ENCODE data around the gene CALHM2. TPM values are rescaled to one million over a fixed set of nuclear protein-coding genes. Genes with fewer than 3 reads are reported as not detected.

Gene CALHM2
- total RNA-seq, 1 donor from 2014 or later, result 15.2 TPM

GRCh38 chr10:103455235-103455634 is 3.1 kb upstream of the CALHM2 start:
- no peak for DNase-seq (ENCODE audit: missing footprints)
- ATAC-seq, result no peak
- intact Hi-C loops (cut with DNase I), result no loop called here

GRCh38 chr10:103454026-103454425 is 1.9 kb upstream of the CALHM2 start:
- no peak for ATAC-seq
- no peak for DNase-seq (ENCODE audit: missing footprints)
- intact Hi-C loops (cut with DNase I), result no loop called here

- intact Hi-C loops (cut with DNase I), result no loop called here
- no peak for DNase-seq (ENCODE audit: missing footprints)
- no peak for ATAC-seq
Observed at GRCh38 chr10:103452506-103453230, 498 bp upstream of the CALHM2 start.

- peak; percentile 70 for ATAC-seq
- intact Hi-C loops (cut with DNase I), result no loop called here
Observed at GRCh38 chr10:103451091-103451813, 918 bp downstream of the CALHM2 start.

GRCh38 chr10:103450201-103450695 is 1.9 kb downstream of the CALHM2 start:
- ATAC-seq (no peak), DNase-seq (ENCODE audit: missing footprints) (no peak)
- intact Hi-C loops (cut with DNase I), result no loop called here

More at GRCh38 chr10:103451091-103451813, 918 bp downstream of the CALHM2 start:
- DNase-seq (ENCODE audit: missing footprints), result peak; percentile 89

GRCh38 chr10:103449208-103450144 is 2.7 kb downstream of the CALHM2 start:
- ATAC-seq (no peak), DNase-seq (ENCODE audit: missing footprints) (no peak)
- intact Hi-C loops (cut with DNase I), result no loop called here

GRCh38 chr10:103448746-103449145 is 3.4 kb downstream of the CALHM2 start:
- DNase-seq (ENCODE audit: missing footprints), result peak; percentile 77
- ATAC-seq, result peak; percentile 56
- intact Hi-C loops (cut with DNase I), result no loop called here

- intact Hi-C loops (cut with DNase I), result no loop called here
- DNase-seq (ENCODE audit: missing footprints), result no peak
- no peak for ATAC-seq
Observed at GRCh38 chr10:103447187-103447586, 5.0 kb downstream of the CALHM2 start.

- ATAC-seq (peak; percentile 81), DNase-seq (ENCODE audit: missing footprints) (peak; percentile 85)
- intact Hi-C loops (cut with DNase I), result no loop called here
Observed at GRCh38 chr10:103445767-103446567, 6.2 kb downstream of the CALHM2 start.

GRCh38 chr10:103445366-103445765 is 6.8 kb downstream of the CALHM2 start:
- ATAC-seq (no peak), DNase-seq (ENCODE audit: missing footprints) (no peak)
- intact Hi-C loops (cut with DNase I), result no loop called here

- intact Hi-C loops (cut with DNase I), result no loop called here
- DNase-seq (ENCODE audit: missing footprints), result no peak
- no peak for ATAC-seq
Observed at GRCh38 chr10:103444478-103444877, 7.7 kb downstream of the CALHM2 start.

- intact Hi-C loops (cut with DNase I), result no loop called here
- no peak for DNase-seq (ENCODE audit: missing footprints)
- ATAC-seq, result no peak
Observed at GRCh38 chr10:103443475-103444185, 8.5 kb downstream of the CALHM2 start.

GRCh38 chr10:103442031-103442461 is 10.1 kb downstream of the CALHM2 start:
- intact Hi-C loops (cut with DNase I), result no loop called here
- ATAC-seq, result peak; percentile 31
- peak; percentile 74 for DNase-seq (ENCODE audit: missing footprints)

GRCh38 chr10:103441611-103442010 is 10.6 kb downstream of the CALHM2 start:
- DNase-seq (ENCODE audit: missing footprints) (no peak), ATAC-seq (no peak)
- intact Hi-C loops (cut with DNase I), result no loop called here

- ATAC-seq (no peak), DNase-seq (ENCODE audit: missing footprints) (no peak)
- intact Hi-C loops (cut with DNase I), result no loop called here
Observed at GRCh38 chr10:103441206-103441605, 11.0 kb downstream of the CALHM2 start.

GRCh38 chr10:103440416-103440815 is 11.8 kb downstream of the CALHM2 start:
- intact Hi-C loops (cut with DNase I), result no loop called here
- no peak for DNase-seq (ENCODE audit: missing footprints)
- ATAC-seq, result no peak

GRCh38 chr10:103439776-103440175 is 12.4 kb downstream of the CALHM2 start:
- ATAC-seq, result no peak
- no peak for DNase-seq (ENCODE audit: missing footprints)
- intact Hi-C loops (cut with DNase I), result no loop called here

GRCh38 chr10:103433858-103434257 is 18.3 kb downstream of the CALHM2 start:
- DNase-seq (ENCODE audit: missing footprints), result peak; percentile 79
- ATAC-seq, result no peak
- intact Hi-C loops (cut with DNase I), result no loop called here
